PC-3 (cell line): ENCODE data around the gene LTBP4. TPM values are rescaled to one million over a fixed set of nuclear protein-coding genes. Genes with fewer than 3 reads are reported as not detected.

Source experiments
- ATAC-seq: fragments of 200-7000 bp; cut with Tn5 transposase; 2 replicates; pipeline ENCODE4 v1.9.1; 2020; ENCODE audit warnings: mild to moderate bottlenecking, moderate library complexity
- BruUV-seq: library from RNA; stranded (reverse); fragments of 400-500 nt; replicated peaks from 2 replicates; lab custom pipeline; 2021; lab: Mats Ljungman, UMichigan
- CTCF ChIA-PET: fragments of 300-600 bp; sonication (Branson Sonifier 250); formaldehyde crosslinking; loops from one replicate; lab custom pipeline; 2022; ENCODE audit warnings: antibody characterized with exemption; lab: Charles Lee
- POLR2A ChIA-PET: fragments of 300-600 bp; sonication (Branson Sonifier 250); formaldehyde crosslinking; loops from one replicate; lab custom pipeline; 2022; ENCODE audit warnings: antibody characterized with exemption; ENCODE audit not compliant: unreplicated experiment; lab: Charles Lee
- DNase-seq: peaks from one replicate; pipeline ENCODE4 v3.0.0-alpha.2; 2015
- H2AFZ ChIP-seq: fragments of 300-600 bp; sonication (generic); 2 replicates; pipeline ENCODE4 v1.6.0; 2016; ENCODE audit warnings: antibody characterized with exemption, low read length
- H3F3A ChIP-seq: fragments of 300-600 bp; sonication (generic); one replicate; pipeline ENCODE4 v1.6.0; 2017; ENCODE audit warnings: antibody characterized with exemption, low read length, control low read depth, mild to moderate bottlenecking; ENCODE audit not compliant: unreplicated experiment
- H3K27ac ChIP-seq: fragments of 300-600 bp; sonication (generic); 2 replicates; pipeline ENCODE4 v1.5.1; 2016; ENCODE audit warnings: mild to moderate bottlenecking, low read length
- H3K27me3 ChIP-seq: fragments of 300-600 bp; sonication (generic); 2 replicates; pipeline ENCODE4 v1.6.1; 2016; ENCODE audit warnings: low read length, mixed read lengths
- H3K36me3 ChIP-seq: fragments of 300-600 bp; sonication (generic); 2 replicates; pipeline ENCODE4 v1.6.1; 2016; ENCODE audit warnings: low read depth, mixed run types, low read length, mixed read lengths
- H3K4me1 ChIP-seq: fragments of 300-600 bp; sonication (generic); 2 replicates; pipeline ENCODE4 v1.5.1; 2016; ENCODE audit warnings: low read length; ENCODE audit not compliant: insufficient read depth
- H3K4me2 ChIP-seq: fragments of 300-600 bp; sonication (generic); 2 replicates; pipeline ENCODE4 v1.6.0; 2016; ENCODE audit warnings: low read length
- H3K4me3 ChIP-seq: fragments of 300-600 bp; sonication (generic); 2 replicates; pipeline ENCODE4 v1.5.1; 2016; ENCODE audit warnings: mild to moderate bottlenecking, low read length, mixed read lengths
- H3K79me2 ChIP-seq: fragments of 300-600 bp; sonication (generic); 2 replicates; pipeline ENCODE4 v1.6.1; 2017; ENCODE audit warnings: low read length, mixed read lengths
- H3K9ac ChIP-seq: fragments of 300-600 bp; sonication (generic); 2 replicates; pipeline ENCODE4 v1.6.0; 2016; ENCODE audit warnings: mild to moderate bottlenecking, low read length
- H3K9me2 ChIP-seq: fragments of 300-600 bp; sonication (generic); replicated peaks from 2 replicates; pipeline ENCODE4 v1.6.1; 2016; ENCODE audit warnings: mixed run types, low read length, mixed read lengths
- H3K9me3 ChIP-seq: fragments of 300-600 bp; sonication (generic); 2 replicates; pipeline ENCODE4 v1.6.1; 2016; ENCODE audit warnings: low read length, mixed read lengths
- H4K20me1 ChIP-seq: fragments of 300-600 bp; sonication (generic); 2 replicates; pipeline ENCODE4 v1.6.1; 2016; ENCODE audit warnings: low read length, mixed read lengths
- CTCF ChIP-seq: fragments of 300-600 bp; sonication (generic); conservative IDR thresholded peaks from 2 replicates; pipeline ENCODE4 v1.5.1; 2017; ENCODE audit warnings: antibody characterized with exemption, low read depth, mild to moderate bottlenecking, low read length
- EZH2 ChIP-seq: fragments of 300-600 bp; sonication (generic); IDR thresholded peaks from one replicate; pipeline ENCODE4 v1.6.1; 2017; ENCODE audit warnings: antibody characterized with exemption, mild to moderate bottlenecking, low read length; ENCODE audit not compliant: unreplicated experiment
- EZH2phosphoT487 ChIP-seq: fragments of 300-600 bp; sonication (generic); IDR thresholded peaks from 2 replicates; pipeline ENCODE4 v1.6.1; 2018; ENCODE audit warnings: mild to moderate bottlenecking, antibody characterized with exemption, low read length, borderline replicate concordance
- intact Hi-C: fragments of 100-400 bp; cut with micrococcal nuclease; formaldehyde crosslinking; loops from 2 replicates; pipeline ENCODE4 v1.9.0; 2023
- total RNA-seq: library from RNA; depleted of rRNA; stranded (reverse); fragments of >200 nt; gene quantifications from 2 replicates; pipeline ENCODE4 v1.2.3, GENCODE V29; 2014

Gene LTBP4
- total RNA-seq, 1 experiment from 2014 or later, result 8.9 TPM

DNA sequence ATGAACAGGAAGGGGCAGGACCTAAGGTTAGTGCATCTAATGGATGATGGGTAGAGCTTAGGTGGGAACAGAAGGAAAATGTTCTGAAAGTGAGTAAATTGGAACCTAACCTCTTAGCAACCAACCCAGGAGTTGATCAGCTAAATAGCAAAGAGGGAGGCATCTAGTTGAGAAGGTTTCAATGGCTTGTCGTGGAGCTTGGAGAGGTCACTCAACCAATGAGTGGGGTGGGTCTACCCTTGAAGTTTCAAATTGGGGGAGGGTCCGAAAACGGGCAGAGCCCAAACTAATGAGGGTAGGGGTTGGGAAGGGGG, 30.2 kb upstream of the LTBP4 start:
- Histone ChIP-seq H3K9me3 (no peaks in the 10 kb centered on the region), H3K4me1 (peaks cover 6% of the 10 kb centered on the region), H2AFZ (0 out of 2 replicates have a peak overlapping the region, but pooled peaks have one; percentile 54), H3K79me2 (no peaks in the 10 kb centered on the region), H3K36me3 (no peaks in the 10 kb centered on the region), H4K20me1 (no peaks in the 10 kb centered on the region), H3K4me2 (peak overlapping the region; percentile 24; the same call in 1 of the 2 replicates), H3K27me3 (no peaks in the 10 kb centered on the region), H3K4me3 (no peak overlapping the region), H3K9ac (no peak overlapping the region), H3F3A (no peaks in the 10 kb centered on the region), H3K27ac (no peak overlapping the region), H3K9me2 (no peaks in the 10 kb centered on the region)
- intact Hi-C loops, result no loop called here
- DNase-seq (no peak), ATAC-seq (no peak)
- no peak for TF ChIP-seq EZH2
- TF ChIP-seq CTCF, result no peak
- TF ChIP-seq EZH2phosphoT487, result no peak
- ChIA-PET CTCF (interaction anchor here (0.5 kb wide), 1 partner anchor 22 kb away, joined by 3 read pairs; no protein-coding TSS in a partner anchor), POLR2A (interaction anchor here (0.7 kb wide), 1 partner anchor 137 kb away, joined by 19 read pairs; no protein-coding TSS in a partner anchor)
- no TSS peak for BruUV-seq

- Histone ChIP-seq H3K36me3 (no peaks in the 10 kb centered on the region), H3K9ac (no peak overlapping the region), H3K4me3 (no peak overlapping the region), H3K9me2 (no peaks in the 10 kb centered on the region), H4K20me1 (no peaks in the 10 kb centered on the region), H3F3A (no peaks in the 10 kb centered on the region), H3K9me3 (no peaks in the 10 kb centered on the region), H3K27ac (no peak overlapping the region), H2AFZ (no peak overlapping the region), H3K4me2 (no peak overlapping the region), H3K79me2 (no peaks in the 10 kb centered on the region), H3K4me1 (peaks cover 6% of the 10 kb centered on the region), H3K27me3 (no peaks in the 10 kb centered on the region)
- intact Hi-C loops, result no loop called here
- no TSS peak for BruUV-seq
- ATAC-seq (no peak), DNase-seq (no peak)
- POLR2A ChIA-PET, result no interaction called here
- CTCF ChIA-PET, result no interaction called here
- TF ChIP-seq CTCF (no peak), EZH2 (no peak), EZH2phosphoT487 (no peak)
These were observed 29.2 kb upstream of the LTBP4 start for GRCh38 chr19:40571831-40572495.

DNA sequence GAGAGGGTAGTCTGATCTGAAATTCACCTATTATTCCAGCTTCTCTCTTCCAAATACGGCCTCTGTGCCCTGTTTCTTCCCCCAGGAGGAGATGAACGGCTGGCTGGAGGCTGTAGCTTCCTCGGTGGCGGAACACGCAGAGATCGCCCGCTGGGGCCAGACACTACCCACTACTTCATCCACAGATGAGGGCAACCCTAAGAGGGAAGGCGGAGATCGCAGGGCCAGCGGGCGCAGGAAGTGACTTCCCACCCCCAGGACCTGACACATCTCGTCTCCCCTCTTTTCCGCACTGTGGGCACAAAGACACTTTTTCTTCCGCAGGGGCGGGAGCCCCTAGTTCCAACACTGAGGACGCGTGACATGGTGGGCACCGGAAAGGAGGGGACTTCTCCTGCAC, 25.8 kb upstream of the LTBP4 start:
- no peak overlapping the region for H2AFZ ChIP-seq
- no peaks in the 10 kb centered on the region for H3K9me3 ChIP-seq
- TF ChIP-seq EZH2, result no peak
- no peak for TF ChIP-seq EZH2phosphoT487
- no peak for TF ChIP-seq CTCF
- intact Hi-C loops, result no loop called here
- CTCF ChIA-PET, result no interaction called here
- BruUV-seq, result no TSS peak
- H3K9ac ChIP-seq, result no peak overlapping the region
- H3K27ac ChIP-seq, result no peak overlapping the region
- no peaks in the 10 kb centered on the region for H3K9me2 ChIP-seq
- H3F3A ChIP-seq, result no peaks in the 10 kb centered on the region
- no peaks in the 10 kb centered on the region for H3K27me3 ChIP-seq
- no peaks in the 10 kb centered on the region for H4K20me1 ChIP-seq
- H3K4me3 ChIP-seq, result no peak overlapping the region
- no peaks in the 10 kb centered on the region; the same call in 1 of the 2 replicates for H3K4me1 ChIP-seq
- ATAC-seq (no peak), DNase-seq (no peak)
- H3K79me2 ChIP-seq, result no peaks in the 10 kb centered on the region
- no peaks in the 10 kb centered on the region for H3K36me3 ChIP-seq
- H3K4me2 ChIP-seq, result no peak overlapping the region
- POLR2A ChIA-PET, result no interaction called here
